OCI-LY7 (cell line): ENCODE results near the gene CPA1. TPM values are rescaled to one million over a fixed set of nuclear protein-coding genes. Genes with fewer than 3 reads are reported as not detected.

Source experiments
- BruUV-seq: library from RNA; stranded (reverse); fragments of 400-500 nt; replicated peaks from 2 replicates; lab custom pipeline; 2021; lab: Mats Ljungman, UMichigan
- CTCF ChIA-PET: fragments of 300-600 bp; sonication (Branson Sonifier 250); formaldehyde crosslinking; loops from one replicate; lab custom pipeline; 2022; ENCODE audit warnings: antibody characterized with exemption; ENCODE audit not compliant: unreplicated experiment; lab: Charles Lee
- POLR2A ChIA-PET: fragments of 300-600 bp; sonication (Branson Sonifier 250); formaldehyde crosslinking; loops from one replicate; lab custom pipeline; 2022; ENCODE audit warnings: antibody characterized with exemption; lab: Charles Lee
- DNase-seq: peaks from one replicate; pipeline ENCODE4 v3.0.0-alpha.2; 2015; ENCODE audit warnings: low spot score
- H2AFZ ChIP-seq: fragments of 200-600 bp; sonication (generic), shearing (Covaris generic); 2 replicates; pipeline ENCODE4 v1.6.1; 2014; ENCODE audit warnings: mild to moderate bottlenecking, antibody characterized with exemption, low read length, moderate library complexity
- H3K27ac ChIP-seq: fragments of 200-600 bp; sonication (generic); 2 replicates; pipeline ENCODE4 v1.5.1; 2014; ENCODE audit warnings: mixed run types, low read depth, mild to moderate bottlenecking, moderate library complexity, low read length, inconsistent platforms; ENCODE audit not compliant: poor library complexity, severe bottlenecking
- H3K36me3 ChIP-seq: fragments of 200-600 bp; sonication (generic); 2 replicates; pipeline ENCODE4 v1.6.1; 2014; ENCODE audit warnings: mild to moderate bottlenecking, antibody characterized with exemption, low read length, moderate library complexity, mixed read lengths; ENCODE audit not compliant: insufficient read depth
- H3K4me1 ChIP-seq: fragments of 200-600 bp; sonication (generic); 2 replicates; pipeline ENCODE4 v1.5.1; 2014; ENCODE audit warnings: mild to moderate bottlenecking, low read length; ENCODE audit not compliant: insufficient read depth, poor library complexity, severe bottlenecking
- H3K4me2 ChIP-seq: fragments of 200-600 bp; sonication (generic); 2 replicates; pipeline ENCODE4 v1.6.1; 2014; ENCODE audit warnings: mild to moderate bottlenecking, low read length
- H3K4me3 ChIP-seq: fragments of 200-600 bp; sonication (generic); 2 replicates; pipeline ENCODE4 v1.5.1; 2014; ENCODE audit warnings: mild to moderate bottlenecking, low read depth, low read length; ENCODE audit not compliant: poor library complexity, severe bottlenecking
- H3K79me2 ChIP-seq: fragments of 200-600 bp; sonication (generic); 2 replicates; pipeline ENCODE4 v1.6.1; 2016; ENCODE audit warnings: low read depth, mild to moderate bottlenecking, low read length, moderate library complexity, mixed read lengths; ENCODE audit not compliant: insufficient read depth
- H3K9me2 ChIP-seq: fragments of 200-600 bp; sonication (generic); 2 replicates; pipeline ENCODE4 v1.6.1; 2016; ENCODE audit warnings: mild to moderate bottlenecking, low read length, mixed read lengths; ENCODE audit not compliant: insufficient read depth
- H3K9me3 ChIP-seq: fragments of 200-600 bp; sonication (generic); 2 replicates; pipeline ENCODE4 v1.6.1; 2014; ENCODE audit warnings: mild to moderate bottlenecking, mixed run types, low read length, mixed read lengths
- H4K20me1 ChIP-seq: fragments of 200-600 bp; sonication (generic); 2 replicates; pipeline ENCODE4 v1.6.1; 2014; ENCODE audit warnings: mild to moderate bottlenecking, antibody characterized with exemption, low read length, moderate library complexity, mixed read lengths; ENCODE audit not compliant: insufficient read depth
- CTCF ChIP-seq: fragments of 200-600 bp; sonication (generic); conservative IDR thresholded peaks from 2 replicates; pipeline ENCODE4 v1.5.1; 2014; ENCODE audit warnings: mild to moderate bottlenecking, antibody characterized with exemption, low read length, moderate library complexity, mixed read lengths
- EZH2phosphoT487 ChIP-seq: fragments of 200-600 bp; sonication (generic); IDR thresholded peaks from 2 replicates; pipeline ENCODE4 v1.6.1; 2018; ENCODE audit warnings: low read depth, borderline replicate concordance, mild to moderate bottlenecking, mixed run types, antibody characterized with exemption, low read length, moderate library complexity, mixed read lengths
- intact Hi-C: fragments of 100-400 bp; cut with micrococcal nuclease; formaldehyde crosslinking; loops from one replicate; pipeline ENCODE4 v1.10.0; 2022; ENCODE audit not compliant: unreplicated experiment
- total RNA-seq, 2 experiments: library from RNA; depleted of rRNA in 1 of 2; stranded (reverse); fragments of >200 nt in 1 of 2; shearing (Covaris generic) in 1 of 2; gene quantifications; 2 replicates each; pipeline ENCODE4 v1.2.3, GENCODE V29; 2014 to 2022

The CPA1 gene
- total RNA-seq, 2 experiments from 2014 or later = not detected

GRCh38 chr7:130356121-130356875 is 24.0 kb upstream of the CPA1 start:
- Histone ChIP-seq H3K79me2 (no peaks in the 10 kb centered on the region), H3K4me1 (no peaks in the 10 kb centered on the region), H3K9me3 (no peaks in the 10 kb centered on the region), H2AFZ (no peak overlapping the region), H3K27ac (no peak overlapping the region), H3K36me3 (no peaks in the 10 kb centered on the region), H3K4me3 (no peak overlapping the region), H3K4me2 (no peak overlapping the region), H3K9me2 (no peaks in the 10 kb centered on the region), H4K20me1 (no peaks in the 10 kb centered on the region)
- POLR2A ChIA-PET = interaction anchor here (0.6 kb wide), 1 partner anchor 154 kb away, joined by 3 read pairs; no protein-coding TSS in a partner anchor
- no TSS peak for BruUV-seq
- CTCF ChIA-PET = no interaction called here
- intact Hi-C loops = no loop called here
- DNase-seq = no peak
- TF ChIP-seq EZH2phosphoT487 (no peak), CTCF (no peak)

- Histone ChIP-seq H3K79me2 (no peaks in the 10 kb centered on the region), H3K36me3 (no peaks in the 10 kb centered on the region), H3K4me1 (no peaks in the 10 kb centered on the region), H3K4me2 (no peak overlapping the region), H4K20me1 (no peaks in the 10 kb centered on the region), H3K9me2 (no peaks in the 10 kb centered on the region), H3K9me3 (no peaks in the 10 kb centered on the region), H3K27ac (no peak overlapping the region), H2AFZ (no peak overlapping the region), H3K4me3 (no peak overlapping the region)
- DNase-seq = no peak
- ChIA-PET POLR2A (interaction anchor here (0.6 kb wide), 1 partner anchor 153 kb away, joined by 3 read pairs; no protein-coding TSS in a partner anchor), CTCF (no interaction called here)
- TF ChIP-seq CTCF = no peak
- no peak for TF ChIP-seq EZH2phosphoT487
- BruUV-seq = no TSS peak
- intact Hi-C loops = no loop called here
Observed at GRCh38 chr7:130356876-130357611, 23.2 kb upstream of the CPA1 start.
